Activated naive CD4-positive, alpha-beta T cell (primary cell): ENCODE data around the gene RANBP10.
"Not testable (repeated sequence)": the region's sequence is repeated elsewhere in the genome, so short reads cannot be mapped to it uniquely, and the experiment has no call there.

Experiments used
- DNase-seq, 4 experiments: peaks; one replicate each; lab custom pipeline; 2025; lab: John Stamatoyannopoulos, UW

RANBP10 gene

DNA sequence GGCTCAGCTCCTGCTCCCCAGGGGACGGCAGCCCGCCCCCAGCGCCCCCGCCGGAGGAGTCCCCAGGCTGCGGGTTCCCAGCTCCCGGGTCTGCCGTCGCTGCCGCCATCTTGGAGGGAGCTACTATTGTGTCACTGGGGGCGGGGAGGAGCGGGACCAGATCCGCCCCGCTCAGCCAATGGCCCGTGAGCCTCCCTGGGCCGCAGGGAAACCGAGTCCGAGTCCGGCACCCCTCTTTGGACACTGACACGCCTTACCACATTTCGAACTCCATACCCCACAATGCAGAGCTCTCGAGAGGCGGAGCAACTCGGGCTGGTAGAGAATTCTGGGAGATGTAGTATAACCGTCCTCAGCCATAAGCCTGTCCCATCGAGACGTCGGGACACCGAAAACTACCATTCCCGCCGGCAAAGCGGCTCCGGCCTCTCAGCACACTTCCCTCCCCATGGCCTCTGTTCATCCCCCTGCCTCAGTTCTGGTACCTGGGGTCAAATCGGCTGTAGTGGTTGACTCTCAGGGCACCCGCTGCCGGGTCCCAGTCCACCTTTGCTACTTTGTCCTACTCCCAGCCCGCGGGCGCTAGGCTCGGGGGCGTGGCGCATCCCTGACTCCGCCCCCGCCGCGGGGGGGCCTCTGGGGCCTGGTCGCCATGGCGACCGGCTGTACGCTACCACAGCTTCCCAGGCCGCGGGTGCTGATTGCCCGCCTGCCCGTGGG, at the start of gene RANBP10, which contains the start of gene TSNAXIP1:
Gene RANBP10 (minus strand): TSS at position 133 of the 720 bp plus-strand sequence. CDS start 24 bp downstream, at position 109.
Gene TSNAXIP1 (plus strand): TSS at position 462 of the 720 bp plus-strand sequence. CDS start 261 bp downstream, outside the sequence.
- DNase-seq = peak; percentile 85 to 92 (median 88)

DNA sequence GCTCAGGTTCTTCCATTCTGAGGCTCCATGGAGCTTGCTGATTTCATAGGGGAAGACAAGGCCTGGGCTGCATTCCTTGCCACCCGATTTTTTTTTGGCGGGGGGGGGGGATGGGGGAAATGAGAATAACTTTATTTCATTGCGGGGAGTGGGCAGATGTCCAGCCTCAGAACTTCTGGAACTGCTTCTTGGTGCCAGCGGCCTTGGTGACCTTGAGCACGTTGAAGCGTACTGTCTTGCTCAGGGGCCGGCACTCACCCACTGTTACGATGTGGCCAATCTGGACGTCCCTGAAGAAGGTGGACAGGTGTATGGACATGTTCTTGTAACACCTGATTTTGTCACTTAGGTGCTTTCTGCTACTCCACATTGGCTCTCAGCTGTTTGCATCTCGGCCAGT, 49.4 kb upstream of the RANBP10 start:
- DNase-seq = no peak

DNA sequence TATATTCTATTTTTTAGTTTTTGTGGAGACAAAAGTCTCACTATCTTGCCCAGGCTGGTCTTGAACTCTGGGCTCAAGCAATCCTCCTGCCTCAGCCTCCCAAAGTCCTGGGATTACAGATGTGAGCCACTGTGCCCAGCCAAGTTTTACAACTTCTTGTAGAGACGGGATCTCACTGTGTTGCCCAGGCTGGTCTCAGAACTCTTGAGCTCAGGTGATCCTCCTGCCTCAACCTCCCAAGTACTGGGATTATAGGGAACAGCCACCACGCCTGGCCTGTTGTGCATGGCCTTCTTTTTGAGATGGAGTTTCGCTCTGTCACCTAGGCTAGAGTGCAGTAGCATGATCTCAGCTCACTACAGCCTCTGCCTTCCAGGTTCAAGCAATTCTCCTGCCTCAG, 47.3 kb upstream of the RANBP10 start:
- no peak for DNase-seq

GRCh38 chr16:67848118-67848517, 41.8 kb upstream of the RANBP10 start:
- no peak for DNase-seq

- peak in 2 of 4 experiments; percentile 59 to 73 for DNase-seq
Observed at GRCh38 chr16:67847064-67847861, 40.9 kb upstream of the RANBP10 start, which contains the start of gene CENPT. TSS of gene CENPT (minus strand) at chr16:67847693. CDS start at chr16:67833859, 13,834 bp downstream.

- peak; percentile 82 to 92 (median 86) for DNase-seq
Observed at GRCh38 chr16:67846320-67847063, 40.1 kb upstream of the RANBP10 start, which contains the start of gene NUTF2. TSS of gene NUTF2 (plus strand) at chr16:67846933. CDS start at chr16:67865131, 18,198 bp downstream.

- DNase-seq = no peak
Observed at GRCh38 chr16:67846063-67846319, 39.6 kb upstream of the RANBP10 start.

DNA sequence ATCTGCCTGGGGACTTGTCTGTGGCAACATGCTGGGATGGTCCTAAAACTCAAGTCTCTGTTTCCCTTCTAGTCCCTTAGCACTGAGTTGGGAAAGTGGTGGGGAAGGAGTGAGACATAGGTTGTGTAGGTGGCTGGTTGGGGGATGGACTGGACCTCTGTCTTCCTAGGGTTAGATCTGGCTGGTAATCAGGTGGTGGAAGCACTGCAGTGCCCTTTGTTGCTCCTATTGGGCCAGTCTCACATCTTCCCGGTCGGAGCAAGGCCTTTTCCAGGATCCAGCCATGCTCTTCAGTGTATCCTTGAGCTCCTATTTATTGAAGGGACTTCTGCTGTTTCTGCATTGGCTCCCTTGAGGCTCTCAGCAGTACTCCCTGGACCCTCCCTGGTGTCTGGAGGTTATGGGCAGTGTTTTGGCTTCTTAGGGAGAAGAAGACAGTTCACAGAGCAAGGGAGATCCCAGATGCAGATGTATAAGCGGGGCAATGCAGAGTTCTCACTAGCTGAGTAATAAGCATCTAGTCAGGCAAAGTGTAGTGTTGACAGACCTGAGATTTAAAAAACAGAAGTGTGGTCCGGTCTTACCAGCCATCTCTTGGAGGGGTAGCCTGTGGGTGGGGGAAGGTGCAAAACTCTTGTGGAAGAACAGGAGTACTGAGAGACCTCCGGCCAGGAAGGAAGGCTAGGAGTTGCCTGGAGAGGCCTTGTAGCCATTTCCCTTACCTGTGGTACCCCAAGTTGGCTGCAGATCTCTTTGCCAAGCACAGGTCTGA, 39.1 kb upstream of the RANBP10 start:
- DNase-seq = no peak

- DNase-seq = no peak
Observed at GRCh38 chr16:67844497-67844896, 38.1 kb upstream of the RANBP10 start.

GRCh38 chr16:67843343-67843765, 37.0 kb upstream of the RANBP10 start:
- DNase-seq = peak in 2 of 4 experiments; percentile 45 to 56

GRCh38 chr16:67842509-67843342, 36.4 kb upstream of the RANBP10 start:
- DNase-seq = peak; percentile 28 to 71 (median 44)

GRCh38 chr16:67841816-67842508, 35.6 kb upstream of the RANBP10 start, which contains the start of gene THAP11:
TSS of gene THAP11 (plus strand) at chr16:67842320. CDS start at chr16:67842555, 235 bp downstream.
- DNase-seq = peak; percentile 83 to 91 (median 88)

GRCh38 chr16:67841198-67841815, 34.9 kb upstream of the RANBP10 start:
- no peak for DNase-seq

DNA sequence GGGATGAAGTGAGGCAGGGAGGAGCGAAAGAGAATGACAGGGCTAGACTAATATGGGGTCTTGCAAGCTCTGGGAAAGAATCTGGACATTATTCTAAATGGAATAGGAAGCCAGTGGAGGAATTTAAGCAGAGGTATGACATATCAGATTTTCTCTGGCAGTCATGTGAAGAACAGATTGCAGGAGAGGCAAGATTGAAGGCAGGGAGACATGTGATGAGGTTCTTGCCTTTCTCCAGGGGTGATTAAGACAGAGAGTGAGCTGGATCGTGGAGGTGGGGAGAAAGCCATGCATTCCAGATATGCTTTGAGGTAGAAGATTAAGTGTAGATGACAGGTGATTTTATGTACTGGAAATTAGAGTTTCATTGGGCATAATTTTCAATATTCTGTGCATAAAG, 31.5 kb upstream of the RANBP10 start:
- no peak for DNase-seq

- not testable (repeated sequence) for DNase-seq
Observed at GRCh38 chr16:67837190-67837589, 30.8 kb upstream of the RANBP10 start.

DNA sequence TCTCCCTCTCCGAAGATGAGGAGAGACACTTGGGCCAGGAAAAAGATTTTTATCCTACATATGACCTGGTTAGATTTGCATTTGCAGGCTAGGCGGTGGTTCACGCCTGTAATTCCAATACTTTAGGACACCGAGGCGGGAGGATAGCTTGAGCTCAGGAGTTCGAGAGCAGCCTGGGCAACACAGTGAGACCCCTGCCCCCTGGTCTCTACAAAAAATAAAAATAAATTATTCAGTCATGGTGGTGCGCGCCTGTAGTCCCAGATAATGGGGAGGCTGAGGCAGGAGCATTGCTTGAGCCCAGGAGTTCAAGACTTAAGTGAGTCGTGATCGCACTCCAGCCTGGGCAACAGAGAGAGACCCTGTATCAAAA, 27.9 kb upstream of the RANBP10 start:
- DNase-seq = no peak

GRCh38 chr16:67833415-67834241, 27.3 kb upstream of the RANBP10 start:
- peak; percentile 72 to 89 (median 80) for DNase-seq

DNA sequence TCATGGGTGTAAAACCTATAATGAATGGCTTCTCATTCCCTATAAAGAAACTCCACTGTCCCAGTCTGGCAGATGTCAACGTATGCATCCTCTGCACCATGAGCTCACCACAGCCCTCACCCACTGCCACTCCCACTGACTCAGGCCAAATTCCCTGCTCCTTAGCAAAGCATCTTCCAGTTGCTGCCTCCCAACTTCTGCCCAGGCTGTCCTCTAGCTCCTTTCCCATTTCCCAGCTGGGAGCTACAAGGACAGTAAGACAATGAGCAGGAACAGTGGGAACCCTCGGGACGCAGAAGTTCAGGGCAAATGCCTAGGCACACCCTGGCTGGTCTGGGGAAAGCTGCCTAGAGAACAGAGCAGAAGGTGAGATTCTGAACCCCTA, 26.7 kb upstream of the RANBP10 start:
- no peak for DNase-seq
